ENCODE data around the gene TSFM. TPM values are rescaled to one million over a fixed set of nuclear protein-coding genes. Genes with fewer than 3 reads are reported as not detected.

Gene TSFM
- total RNA-seq, 1 donor from 2014 or later, result 17.9 TPM

- Histone ChIP-seq H3K4me1 (peaks cover 21% of the 10 kb centered on the region), H3K4me3 (no peak overlapping the region), H3K9me3 (no peaks in the 10 kb centered on the region), H3K27me3 (no peaks in the 10 kb centered on the region), H3K27ac (no peak overlapping the region), H3K36me3 (peaks cover 0 to 33% of the 10 kb centered on the region in 2 donors)
- intact Hi-C loops (cut with DNase I), result loop anchor here (2.0 kb wide), 1 partner anchor 59 kb away; no protein-coding TSS in a partner anchor
- no peak for TF ChIP-seq POLR2A (IDR thresholded peaks at IDR 0.05)
- TF ChIP-seq POLR2AphosphoS5 (IDR thresholded peaks at IDR 0.05; ENCODE audit: insufficient read depth in 1 of 2, low read depth in 1 of 2), result no peak
- TF ChIP-seq CTCF (IDR thresholded peaks at IDR 0.05), result no peak
- DNase-seq (ENCODE audit: extremely low spot score in 2 of 2), result no peak
Measured at GRCh38 chr12:57783861-57784260, 1.3 kb downstream of the TSFM start.

- peak in 1 of 2 donors; percentile 69 for TF ChIP-seq POLR2AphosphoS5 (IDR thresholded peaks at IDR 0.05; ENCODE audit: insufficient read depth in 1 of 2, low read depth in 1 of 2)
- TF ChIP-seq CTCF (IDR thresholded peaks at IDR 0.05), result no peak
- no peak for TF ChIP-seq POLR2A (IDR thresholded peaks at IDR 0.05)
- intact Hi-C loops (cut with DNase I), result no loop called here
- H3K27me3 ChIP-seq, result no peaks in the 10 kb centered on the region
- no peak overlapping the region for H3K27ac ChIP-seq
- H3K9me3 ChIP-seq, result no peaks in the 10 kb centered on the region
- H3K36me3 ChIP-seq, result peaks cover 0 to 57% of the 10 kb centered on the region in 2 donors
- no peak overlapping the region for H3K4me3 ChIP-seq
- no peaks in the 10 kb centered on the region for H3K4me1 ChIP-seq
- no peak for DNase-seq (ENCODE audit: extremely low spot score in 2 of 2)
Measured at GRCh38 chr12:57793920-57794319, 11.3 kb downstream of the TSFM start.

- TF ChIP-seq CTCF (IDR thresholded peaks at IDR 0.05) (no peak), POLR2AphosphoS5 (IDR thresholded peaks at IDR 0.05; ENCODE audit: insufficient read depth in 1 of 2, low read depth in 1 of 2) (no peak), POLR2A (IDR thresholded peaks at IDR 0.05) (no peak)
- Histone ChIP-seq H3K27ac (no peak overlapping the region), H3K9me3 (no peaks in the 10 kb centered on the region), H3K27me3 (no peaks in the 10 kb centered on the region), H3K36me3 (peaks cover 0 to 48% of the 10 kb centered on the region in 2 donors), H3K4me3 (no peak overlapping the region), H3K4me1 (no peaks in the 10 kb centered on the region)
- intact Hi-C loops (cut with DNase I), result no loop called here
- DNase-seq (ENCODE audit: extremely low spot score in 2 of 2), result no peak
Measured at GRCh38 chr12:57795354-57795753, 12.8 kb downstream of the TSFM start.

- Histone ChIP-seq H3K9me3 (no peaks in the 10 kb centered on the region), H3K4me1 (no peaks in the 10 kb centered on the region), H3K27ac (no peak overlapping the region), H3K36me3 (peaks cover 0 to 56% of the 10 kb centered on the region in 2 donors), H3K27me3 (no peaks in the 10 kb centered on the region), H3K4me3 (no peak overlapping the region)
- DNase-seq (ENCODE audit: extremely low spot score in 2 of 2), result no peak
- intact Hi-C loops (cut with DNase I), result no loop called here
- no peak for TF ChIP-seq POLR2A (IDR thresholded peaks at IDR 0.05)
- no peak for TF ChIP-seq CTCF (IDR thresholded peaks at IDR 0.05)
- TF ChIP-seq POLR2AphosphoS5 (IDR thresholded peaks at IDR 0.05; ENCODE audit: insufficient read depth in 1 of 2, low read depth in 1 of 2), result no peak
Measured at GRCh38 chr12:57796996-57797395, 14.4 kb downstream of the TSFM start.

GRCh38 chr12:57797933-57798332 lies 15.3 kb downstream of the TSFM start:
- no peak for DNase-seq (ENCODE audit: extremely low spot score in 2 of 2)
- intact Hi-C loops (cut with DNase I), result no loop called here
- Histone ChIP-seq H3K4me3 (no peak overlapping the region), H3K27ac (no peak overlapping the region), H3K9me3 (no peaks in the 10 kb centered on the region), H3K36me3 (peaks cover 0 to 53% of the 10 kb centered on the region in 2 donors), H3K27me3 (no peaks in the 10 kb centered on the region), H3K4me1 (no peaks in the 10 kb centered on the region)
- TF ChIP-seq POLR2A (IDR thresholded peaks at IDR 0.05) (no peak), CTCF (IDR thresholded peaks at IDR 0.05) (no peak), POLR2AphosphoS5 (IDR thresholded peaks at IDR 0.05; ENCODE audit: insufficient read depth in 1 of 2, low read depth in 1 of 2) (no peak)

All from vagina (tissue), 2 donors.